Measurements from ENCODE around the gene ATP5F1A. TPM values are rescaled to one million over a fixed set of nuclear protein-coding genes. Genes with fewer than 3 reads are reported as not detected.

Gene ATP5F1A
- total RNA-seq, 6 donors from 2014 or later, result 144 to 350 (median 266) TPM

- Histone ChIP-seq H3K36me3 (no peaks in the 10 kb centered on the region), H3K27me3 (no peaks in the 10 kb centered on the region), H3K27ac (no peak overlapping the region), H3K4me1 (peaks cover 0 to 8% (median 7%) of the 10 kb centered on the region in 4 donors), H3K9me3 (no peaks in the 10 kb centered on the region), H3K4me3 (no peak overlapping the region)
- TF ChIP-seq POLR2A (IDR thresholded peaks at IDR 0.05) (no peak), POLR2AphosphoS5 (IDR thresholded peaks at IDR 0.05) (no peak), CTCF (IDR thresholded peaks at IDR 0.05) (no peak), EP300 (IDR thresholded peaks at IDR 0.05) (no peak)
- WGBS, 2 donors, result 92 to 99% methylated on average over 6 of the region's 6 CpGs
- no peak for ATAC-seq (ENCODE audit: low FRiP score in 2 of 2)
- no peak for DNase-seq
Measured at GRCh38 chr18:46046126-46046525, 52.0 kb downstream of the ATP5F1A start.

GRCh38 chr18:46042571-46043123, 55.4 kb downstream of the ATP5F1A start:
- Histone ChIP-seq H3K4me3 (no peak overlapping the region), H3K9me3 (no peaks in the 10 kb centered on the region), H3K27me3 (no peaks in the 10 kb centered on the region), H3K4me1 (peaks cover 0 to 8% (median 7%) of the 10 kb centered on the region in 4 donors), H3K27ac (no peak overlapping the region), H3K36me3 (peaks cover 0 to 7% (median 0%) of the 10 kb centered on the region in 4 donors)
- DNase-seq (no peak), ATAC-seq (ENCODE audit: low FRiP score in 2 of 2) (peak in 1 of 2 donors; percentile 35)
- TF ChIP-seq CTCF (IDR thresholded peaks at IDR 0.05) (no peak), POLR2A (IDR thresholded peaks at IDR 0.05) (no peak), POLR2AphosphoS5 (IDR thresholded peaks at IDR 0.05) (no peak), EP300 (IDR thresholded peaks at IDR 0.05) (no peak)
- 45 to 53% methylated on average over 3 of the region's 3 CpGs for WGBS, 2 donors

- H3K27me3 ChIP-seq, result no peaks in the 10 kb centered on the region
- ATAC-seq (ENCODE audit: low FRiP score in 2 of 2) (peak; percentile 45 to 55), DNase-seq (no peak)
- peaks cover 0 to 8% (median 7%) of the 10 kb centered on the region in 4 donors for H3K4me1 ChIP-seq
- TF ChIP-seq POLR2AphosphoS5 (IDR thresholded peaks at IDR 0.05), result no peak
- TF ChIP-seq EP300 (IDR thresholded peaks at IDR 0.05), result no peak
- TF ChIP-seq POLR2A (IDR thresholded peaks at IDR 0.05), result no peak
- TF ChIP-seq CTCF (IDR thresholded peaks at IDR 0.05), result no peak
- no peak overlapping the region for H3K27ac ChIP-seq
- H3K9me3 ChIP-seq, result no peaks in the 10 kb centered on the region
- no peak overlapping the region for H3K4me3 ChIP-seq
- peaks cover 0 to 7% (median 0%) of the 10 kb centered on the region in 4 donors for H3K36me3 ChIP-seq
- 74 to 83% methylated on average over 5 of the region's 5 CpGs for WGBS, 2 donors
Measured at GRCh38 chr18:46040747-46041104, 57.4 kb downstream of the ATP5F1A start.

- 80 to 83% methylated on average over 5 of the region's 5 CpGs for whole genome bisulfite sequencing, 2 donors
- no peak for DNase-seq
- no peak for ATAC-seq (ENCODE audit: low FRiP score in 2 of 2)
- H3K27ac ChIP-seq, result no peak overlapping the region
- TF ChIP-seq POLR2AphosphoS5 (IDR thresholded peaks at IDR 0.05) (no peak), EP300 (IDR thresholded peaks at IDR 0.05) (no peak), POLR2A (IDR thresholded peaks at IDR 0.05) (no peak), CTCF (IDR thresholded peaks at IDR 0.05) (no peak)
- peaks cover 0 to 8% (median 7%) of the 10 kb centered on the region in 4 donors for H3K4me1 ChIP-seq
- H3K4me3 ChIP-seq, result no peak overlapping the region
- no peaks in the 10 kb centered on the region for H3K27me3 ChIP-seq
- H3K36me3 ChIP-seq, result peaks cover 0 to 7% (median 0%) of the 10 kb centered on the region in 4 donors
- no peaks in the 10 kb centered on the region for H3K9me3 ChIP-seq
Measured at GRCh38 chr18:46040033-46040746, 57.9 kb downstream of the ATP5F1A start.

Measured in upper lobe of left lung (tissue), 6 donors.